Trophoblast cell (in vitro differentiated cells and primary cell): ENCODE measurements around the gene DUSP7.

Experiments
- DNase-seq, 2 donors: peaks; one replicate each; pipeline ENCODE4 v3.0.0-alpha.2; 2016
- H2AFZ ChIP-seq: 2 replicates; pipeline ENCODE4 v1.6.1; 2013; ENCODE audit warnings: low read length, moderate library complexity, mild to moderate bottlenecking; ENCODE audit not compliant: insufficient read depth, poor library complexity
- H2AK5ac ChIP-seq: 2 replicates; pipeline ENCODE4 v1.6.1; 2013; ENCODE audit warnings: mild to moderate bottlenecking, low read length
- H2BK120ac ChIP-seq: 2 replicates; pipeline ENCODE4 v1.6.1; 2013; ENCODE audit warnings: low read length, mild to moderate bottlenecking, moderate library complexity; ENCODE audit not compliant: insufficient read depth, poor library complexity
- H2BK12ac ChIP-seq: 2 replicates; pipeline ENCODE4 v1.6.1; 2013; ENCODE audit warnings: mild to moderate bottlenecking, low read length, moderate library complexity
- H2BK5ac ChIP-seq: 2 replicates; pipeline ENCODE4 v1.6.1; 2013; ENCODE audit warnings: low read length, low read depth, moderate library complexity, mild to moderate bottlenecking; ENCODE audit not compliant: poor library complexity
- H3K14ac ChIP-seq: 2 replicates; pipeline ENCODE4 v1.6.1; 2013; ENCODE audit warnings: mild to moderate bottlenecking, low read length
- H3K18ac ChIP-seq: 2 replicates; pipeline ENCODE4 v1.6.1; 2013; ENCODE audit warnings: mild to moderate bottlenecking, low read length
- H3K23ac ChIP-seq: 2 replicates; pipeline ENCODE4 v1.6.1; 2013; ENCODE audit warnings: low read length
- H3K27ac ChIP-seq: 2 replicates; pipeline ENCODE4 v1.5.1; 2013; ENCODE audit warnings: low read depth, mild to moderate bottlenecking, inconsistent platforms, low read length, moderate library complexity
- H3K27me3 ChIP-seq: 2 replicates; pipeline ENCODE4 v1.6.1; 2013; ENCODE audit warnings: inconsistent platforms, mild to moderate bottlenecking, low read length, moderate library complexity; ENCODE audit not compliant: insufficient read depth
- H3K36me3 ChIP-seq, 2 experiments: 1 replicate in 1 of 2; 2 replicates in 1 of 2; pipeline ENCODE4 v1.6.1; 2013; ENCODE audit warnings: low read length in 2 of 2, mild to moderate bottlenecking in 2 of 2, moderate library complexity in 1 of 2; ENCODE audit not compliant: insufficient read depth in 2 of 2, control insufficient read depth in 1 of 2
- H3K4ac ChIP-seq: 2 replicates; pipeline ENCODE4 v1.6.1; 2013; ENCODE audit warnings: low read depth, mild to moderate bottlenecking, low read length, moderate library complexity
- H3K4me1 ChIP-seq, 2 experiments: 1 replicate in 1 of 2; 2 replicates in 1 of 2; pipeline ENCODE4 v1.6.1; 2013; ENCODE audit warnings: low read length in 2 of 2, mild to moderate bottlenecking in 2 of 2, moderate library complexity in 1 of 2; ENCODE audit not compliant: insufficient read depth in 2 of 2, control insufficient read depth in 1 of 2
- H3K4me2 ChIP-seq: 2 replicates; pipeline ENCODE4 v1.6.1; 2013; ENCODE audit warnings: inconsistent platforms, mild to moderate bottlenecking, low read length, moderate library complexity
- H3K4me3 ChIP-seq: 2 replicates; pipeline ENCODE4 v1.5.1; 2013; ENCODE audit warnings: mild to moderate bottlenecking, low read depth, low read length, inconsistent platforms
- H3K79me1 ChIP-seq: one replicate; pipeline ENCODE4 v1.6.1; 2013; ENCODE audit warnings: low read length
- H3K79me2 ChIP-seq: 2 replicates; pipeline ENCODE4 v1.6.1; 2013; ENCODE audit warnings: low read length, mild to moderate bottlenecking; ENCODE audit not compliant: control insufficient read depth, insufficient read depth, poor library complexity
- H3K9ac ChIP-seq: 2 replicates; pipeline ENCODE4 v1.6.1; 2013; ENCODE audit warnings: mild to moderate bottlenecking, low read length
- H3K9me3 ChIP-seq: 2 replicates; pipeline ENCODE4 v1.6.1; 2013; ENCODE audit warnings: low read depth, mild to moderate bottlenecking, control low read depth, inconsistent platforms, low read length; ENCODE audit not compliant: insufficient read depth
- H4K12ac ChIP-seq: 2 replicates; pipeline ENCODE4 v1.6.1; 2013; ENCODE audit warnings: low read depth, mild to moderate bottlenecking, low read length, moderate library complexity
- H4K8ac ChIP-seq: 2 replicates; pipeline ENCODE4 v1.6.1; 2013; ENCODE audit warnings: low read depth, mild to moderate bottlenecking, low read length, moderate library complexity
- H4K91ac ChIP-seq: one replicate; pipeline ENCODE4 v1.6.1; 2013; ENCODE audit warnings: low read depth, mild to moderate bottlenecking, low read length, moderate library complexity
- WGBS: extraction: QIAGEN DNeasy Blood & Tissue Kit; methylation state at CpG from one replicate; pipeline ENCODE4 v1.1.7; 2013; ENCODE audit warnings: missing lambda C conversion rate; ENCODE audit not compliant: insufficient read length, insufficient coverage; ENCODE audit errors: extremely low coverage; 5-methylcytosine and 5-hydroxymethylcytosine counted together

Gene DUSP7

DNA sequence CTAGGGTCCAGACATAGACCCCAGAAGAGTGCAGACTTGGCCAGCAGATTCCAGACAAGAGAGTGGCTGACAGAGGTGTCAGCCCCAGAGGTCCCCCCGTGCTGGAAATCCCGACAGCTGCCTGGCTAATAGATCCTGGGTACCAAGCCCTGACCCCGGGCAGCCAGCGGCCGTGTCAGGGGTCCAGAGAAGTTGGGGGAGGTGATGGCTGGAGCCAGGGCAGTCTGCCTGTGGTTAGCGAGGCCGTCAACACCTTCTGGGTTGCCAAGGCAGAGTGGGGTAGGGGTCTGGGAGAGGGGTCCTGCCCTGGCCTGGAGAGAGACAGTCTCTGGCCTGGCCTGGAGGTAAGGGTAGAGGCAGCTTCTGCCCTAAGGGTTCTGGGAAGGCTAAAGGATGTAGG is 35.6 kb downstream of the DUSP7 start:
- Histone ChIP-seq H4K8ac (no peak overlapping the region), H3K4me3 (no peak overlapping the region), H4K91ac (no peak overlapping the region), H3K14ac (no peak overlapping the region), H3K18ac (no peak overlapping the region), H3K27me3 (no peaks in the 10 kb centered on the region), H3K9ac (no peak overlapping the region), H2BK120ac (no peak overlapping the region), H2BK12ac (no peak overlapping the region), H3K23ac (no peak overlapping the region), H2AK5ac (no peak overlapping the region), H4K12ac (no peak overlapping the region), H3K4ac (no peak overlapping the region), H2AFZ (no peak overlapping the region), H2BK5ac (no peak overlapping the region), H3K4me2 (no peak overlapping the region), H3K4me1 (peaks cover 16 to 20% of the 10 kb centered on the region in 2 experiments), H3K79me1 (peaks cover 2% of the 10 kb centered on the region), H3K79me2 (no peaks in the 10 kb centered on the region), H3K9me3 (no peaks in the 10 kb centered on the region), H3K27ac (no peak overlapping the region), H3K36me3 (no peaks in the 10 kb centered on the region)
- no peak for DNase-seq
- WGBS = no CpG with 5 or more reads among the region's 7 CpGs

DNA sequence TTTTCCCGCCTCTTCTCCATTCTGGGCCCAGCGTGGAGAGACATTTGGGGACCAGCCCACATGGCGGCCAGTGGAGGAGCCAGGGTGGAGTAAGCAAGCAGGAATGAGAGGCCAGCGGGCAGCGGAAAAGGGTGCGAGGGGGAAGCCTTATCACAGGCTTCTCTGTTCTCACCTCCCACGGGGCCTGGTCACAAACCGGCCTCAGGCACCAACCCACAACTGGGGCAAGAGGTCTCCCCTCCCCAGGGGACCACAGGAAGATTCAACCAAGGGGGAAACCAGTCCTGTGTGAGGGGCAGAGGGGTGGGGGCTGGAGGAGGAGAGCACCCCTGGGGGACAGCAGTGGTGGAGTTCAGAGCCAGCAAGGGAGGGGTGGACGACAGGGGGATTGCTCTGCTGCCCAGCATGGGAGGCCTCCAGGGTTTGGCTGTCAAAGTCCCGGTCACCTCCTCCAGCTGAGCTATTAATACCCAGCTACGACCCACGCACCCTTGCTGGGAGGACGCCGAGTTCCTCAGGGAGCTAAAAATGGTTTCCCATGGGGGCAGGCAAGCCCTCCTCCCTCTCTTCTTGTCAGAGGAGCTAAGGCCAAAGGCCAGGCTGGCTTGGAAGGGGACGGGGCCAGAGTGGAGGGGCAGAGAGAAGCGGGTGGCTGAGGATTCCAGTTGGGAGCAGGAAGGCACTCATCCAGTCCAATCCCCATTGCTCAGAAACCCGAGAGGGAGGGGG is 36.9 kb downstream of the DUSP7 start:
- no peak overlapping the region for H3K14ac ChIP-seq
- H2BK5ac ChIP-seq = no peak overlapping the region
- H3K9me3 ChIP-seq = no peaks in the 10 kb centered on the region
- H3K79me1 ChIP-seq = peaks cover 2% of the 10 kb centered on the region
- no peaks in the 10 kb centered on the region for H3K27me3 ChIP-seq
- peaks cover 16 to 20% of the 10 kb centered on the region in 2 experiments for H3K4me1 ChIP-seq
- H2BK120ac ChIP-seq = no peak overlapping the region
- no peak overlapping the region for H3K23ac ChIP-seq
- WGBS = no CpG with 5 or more reads among the region's 17 CpGs
- H4K12ac ChIP-seq = no peak overlapping the region
- H3K79me2 ChIP-seq = no peaks in the 10 kb centered on the region
- no peak overlapping the region for H2AK5ac ChIP-seq
- H4K8ac ChIP-seq = no peak overlapping the region
- H3K4ac ChIP-seq = no peak overlapping the region
- H4K91ac ChIP-seq = no peak overlapping the region
- no peaks in the 10 kb centered on the region for H3K36me3 ChIP-seq
- H3K4me3 ChIP-seq = no peak overlapping the region
- no peak overlapping the region for H3K4me2 ChIP-seq
- no peak overlapping the region for H2BK12ac ChIP-seq
- H3K18ac ChIP-seq = no peak overlapping the region
- no peak overlapping the region for H3K27ac ChIP-seq
- DNase-seq = no peak
- H2AFZ ChIP-seq = no peak overlapping the region
- no peak overlapping the region for H3K9ac ChIP-seq

DNA sequence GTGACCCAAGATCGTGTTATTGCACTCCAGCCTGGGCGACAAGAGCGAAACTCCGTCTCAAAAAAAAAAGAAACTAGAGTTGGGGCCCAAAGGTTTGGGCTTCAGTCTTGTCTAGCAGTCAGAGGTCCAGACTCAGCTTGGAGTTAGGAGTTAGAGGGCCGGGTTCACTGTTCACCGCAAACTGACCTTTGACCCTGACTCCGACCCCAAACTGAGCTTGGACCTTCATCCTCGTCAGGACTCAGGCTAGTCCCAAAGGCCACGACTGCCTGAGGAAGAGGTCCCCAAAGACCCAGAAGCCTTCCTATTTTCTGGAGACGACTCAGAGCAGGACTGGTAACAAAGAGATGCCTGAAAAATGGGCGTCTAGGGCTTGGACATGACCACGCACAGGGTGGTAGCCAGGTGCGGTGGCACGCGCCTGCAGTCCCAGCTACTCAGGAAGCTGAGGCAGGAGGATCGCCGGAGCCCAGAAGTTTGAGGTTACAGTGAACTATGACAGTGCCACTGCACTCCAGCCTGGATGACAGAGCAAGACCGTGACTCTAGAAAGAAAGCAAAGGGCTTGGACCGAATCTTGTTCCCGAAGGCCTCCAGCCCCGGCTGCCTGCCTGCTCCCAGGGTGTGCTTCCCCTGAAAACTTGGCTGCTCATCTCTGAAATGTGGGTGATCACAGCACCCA is 37.9 kb downstream of the DUSP7 start:
- Histone ChIP-seq H4K91ac (no peak overlapping the region), H2AFZ (no peak overlapping the region), H3K27ac (no peak overlapping the region), H3K14ac (no peak overlapping the region), H3K18ac (no peak overlapping the region), H2BK120ac (no peak overlapping the region), H3K79me1 (peaks cover 2% of the 10 kb centered on the region), H3K4me3 (no peak overlapping the region), H3K4ac (no peak overlapping the region), H4K12ac (no peak overlapping the region), H3K9ac (no peak overlapping the region), H3K79me2 (no peaks in the 10 kb centered on the region), H3K36me3 (no peaks in the 10 kb centered on the region), H4K8ac (no peak overlapping the region), H3K23ac (no peak overlapping the region), H3K4me2 (no peak overlapping the region), H2AK5ac (peak overlapping the region; percentile 14), H3K27me3 (no peaks in the 10 kb centered on the region), H2BK12ac (no peak overlapping the region), H2BK5ac (no peak overlapping the region), H3K4me1 (peaks cover 16 to 18% of the 10 kb centered on the region in 2 experiments), H3K9me3 (no peaks in the 10 kb centered on the region)
- no peak for DNase-seq
- WGBS = no CpG with 5 or more reads among the region's 21 CpGs

DNA sequence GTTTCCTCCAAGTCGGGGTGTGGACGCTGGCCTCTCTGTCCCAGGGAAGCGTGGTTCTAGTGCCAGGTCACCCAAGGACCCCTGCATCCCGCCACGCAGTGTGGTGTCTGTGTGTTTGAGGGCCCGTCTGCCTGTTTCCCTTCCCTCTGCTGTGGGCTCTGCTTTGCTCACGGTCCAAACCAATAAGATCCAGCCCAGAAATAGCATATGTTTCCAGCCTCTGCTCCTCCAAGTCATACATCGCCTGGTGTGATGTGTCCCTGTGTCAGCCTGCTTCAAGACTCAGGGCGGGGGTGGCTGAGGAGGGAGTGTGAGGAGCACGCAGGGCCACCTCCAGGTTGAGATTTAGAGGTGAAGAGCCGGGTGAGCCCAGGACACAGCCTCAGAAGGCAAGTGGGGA is 38.8 kb downstream of the DUSP7 start:
- H3K79me1 ChIP-seq = peaks cover 2% of the 10 kb centered on the region
- H2BK5ac ChIP-seq = no peak overlapping the region
- H2AK5ac ChIP-seq = no peak overlapping the region
- no peak overlapping the region for H2AFZ ChIP-seq
- no peak overlapping the region for H3K4me2 ChIP-seq
- no peaks in the 10 kb centered on the region for H3K36me3 ChIP-seq
- no peak overlapping the region for H4K12ac ChIP-seq
- no peaks in the 10 kb centered on the region for H3K9me3 ChIP-seq
- peaks cover 10% of the 10 kb centered on the region in 2 experiments for H3K4me1 ChIP-seq
- no peak overlapping the region for H4K8ac ChIP-seq
- no peak for DNase-seq
- no peak overlapping the region for H3K27ac ChIP-seq
- no peak overlapping the region for H2BK120ac ChIP-seq
- no peak overlapping the region for H3K4ac ChIP-seq
- H3K27me3 ChIP-seq = no peaks in the 10 kb centered on the region
- no peak overlapping the region for H4K91ac ChIP-seq
- WGBS = no CpG with 5 or more reads among the region's 11 CpGs
- no peaks in the 10 kb centered on the region for H3K79me2 ChIP-seq
- H3K23ac ChIP-seq = no peak overlapping the region
- no peak overlapping the region for H2BK12ac ChIP-seq
- no peak overlapping the region for H3K9ac ChIP-seq
- H3K4me3 ChIP-seq = no peak overlapping the region
- H3K14ac ChIP-seq = no peak overlapping the region
- H3K18ac ChIP-seq = no peak overlapping the region
